A549 (cell line): ENCODE results near the gene ADAT2.

ENCODE experiments used
- BHLHE40 ChIP-seq: IDR thresholded peaks from 2 replicates; pipeline ENCODE4 v1.6.1; 2012; ENCODE audit warnings: low read depth, low read length, inconsistent platforms
- CTCF ChIP-seq: fragments of >200 bp; sonication (Bioruptor Twin); formaldehyde crosslinking; IDR thresholded peaks from 3 replicates; pipeline ENCODE4 v1.5.1; 2016
- EHF ChIP-seq: fragments of 250-450 bp; sonication (Bioruptor Pico); IDR thresholded peaks from 2 replicates; pipeline ENCODE4 v1.5.0; 2020; ENCODE audit warnings: mild to moderate bottlenecking
- ESRRA ChIP-seq: fragments of 150-350 bp; IDR thresholded peaks from 2 replicates; pipeline ENCODE4 v1.6.1; 2014; ENCODE audit warnings: mild to moderate bottlenecking, low read length, borderline replicate concordance
- MAZ ChIP-seq: fragments of 150-350 bp; IDR thresholded peaks from 2 replicates; pipeline ENCODE4 v1.6.1; 2014; ENCODE audit warnings: antibody characterized with exemption, low read depth, low read length, borderline replicate concordance
- MYC ChIP-seq: IDR thresholded peaks from 2 replicates; pipeline ENCODE4 v1.6.1; 2012; ENCODE audit warnings: mild to moderate bottlenecking, inconsistent platforms, low read length, improper control_type of control experiment, borderline replicate concordance
- PBX3 ChIP-seq: IDR thresholded peaks from 2 replicates; pipeline ENCODE4 v1.6.1; 2012
- POLR2A ChIP-seq: IDR thresholded peaks from 2 replicates; pipeline ENCODE4 v1.6.1; 2012; ENCODE audit warnings: mild to moderate bottlenecking, low read length
- SREBF2 ChIP-seq: fragments of 450-650 bp; IDR thresholded peaks from 2 replicates; pipeline ENCODE4 v1.6.1; 2014; ENCODE audit warnings: mild to moderate bottlenecking, moderate library complexity

- TF ChIP-seq MYC (no peak), ESRRA (no peak), SREBF2 (no peak), MAZ (no peak), CTCF (no peak), EHF (CRISPR knock-in tag) (no peak), POLR2A (no peak), BHLHE40 (no peak), PBX3 (no peak)
These were observed 54.8 kb downstream of the ADAT2 start for GRCh38 chr6:143395699-143396098.
